Fibroblast of skin of right quadriceps (primary cell): ENCODE measurements around the gene OTOS.

ENCODE experiments used
- DNase-seq: peaks from one replicate; pipeline ENCODE4 v3.0.0-alpha.2; 2013

Gene OTOS

GRCh38 chr2:240166761-240167587, 26.5 kb upstream of the OTOS start:
- DNase-seq: no peak

GRCh38 chr2:240166191-240166590, 25.7 kb upstream of the OTOS start:
- no peak for DNase-seq

GRCh38 chr2:240165661-240166060, 25.2 kb upstream of the OTOS start:
- DNase-seq: no peak

GRCh38 chr2:240165034-240165433, 24.6 kb upstream of the OTOS start:
- DNase-seq: no peak

- DNase-seq: no peak
Observed at GRCh38 chr2:240164586-240164985, 24.1 kb upstream of the OTOS start.

- no peak for DNase-seq
Observed at GRCh38 chr2:240163844-240164574, 23.6 kb upstream of the OTOS start.

GRCh38 chr2:240162939-240163714, 22.7 kb upstream of the OTOS start:
- no peak for DNase-seq

- DNase-seq: no peak
Observed at GRCh38 chr2:240162531-240162930, 22.1 kb upstream of the OTOS start.

GRCh38 chr2:240162032-240162431, 21.6 kb upstream of the OTOS start:
- DNase-seq: no peak

- no peak for DNase-seq
Observed at GRCh38 chr2:240161087-240161750, 20.8 kb upstream of the OTOS start.

- no peak for DNase-seq
Observed at GRCh38 chr2:240160291-240161086, 20.0 kb upstream of the OTOS start.

- no peak for DNase-seq
Observed at GRCh38 chr2:240159251-240159839, 18.9 kb upstream of the OTOS start.

GRCh38 chr2:240157147-240157470, 16.7 kb upstream of the OTOS start:
- no peak for DNase-seq

- no peak for DNase-seq
Observed at GRCh38 chr2:240156435-240157146, 16.1 kb upstream of the OTOS start.

GRCh38 chr2:240155745-240156390, 15.4 kb upstream of the OTOS start:
- DNase-seq: no peak

- DNase-seq: no peak
Observed at GRCh38 chr2:240155048-240155744, 14.7 kb upstream of the OTOS start.

GRCh38 chr2:240154606-240155005, 14.1 kb upstream of the OTOS start:
- DNase-seq: no peak

GRCh38 chr2:240153418-240153817, 13.0 kb upstream of the OTOS start:
- DNase-seq: no peak

GRCh38 chr2:240151477-240152031, 11.1 kb upstream of the OTOS start:
- DNase-seq: no peak
